Fibroblast of skin of left quadriceps (primary cell): Measurements from ENCODE around the gene ERH.

Experiments used
- DNase-seq, 2 experiments: peaks; one replicate each; pipeline ENCODE4 v3.0.0-alpha.2; 2013; ENCODE audit warnings: low read depth in 2 of 2

ERH gene

GRCh38 chr14:69356903-69357543, 41.1 kb downstream of the ERH start:
- DNase-seq: no peak

GRCh38 chr14:69355607-69356281, 42.4 kb downstream of the ERH start:
- DNase-seq: peak; percentile 11 to 15

- no peak for DNase-seq
Measured at GRCh38 chr14:69355154-69355597, 42.9 kb downstream of the ERH start.

DNA sequence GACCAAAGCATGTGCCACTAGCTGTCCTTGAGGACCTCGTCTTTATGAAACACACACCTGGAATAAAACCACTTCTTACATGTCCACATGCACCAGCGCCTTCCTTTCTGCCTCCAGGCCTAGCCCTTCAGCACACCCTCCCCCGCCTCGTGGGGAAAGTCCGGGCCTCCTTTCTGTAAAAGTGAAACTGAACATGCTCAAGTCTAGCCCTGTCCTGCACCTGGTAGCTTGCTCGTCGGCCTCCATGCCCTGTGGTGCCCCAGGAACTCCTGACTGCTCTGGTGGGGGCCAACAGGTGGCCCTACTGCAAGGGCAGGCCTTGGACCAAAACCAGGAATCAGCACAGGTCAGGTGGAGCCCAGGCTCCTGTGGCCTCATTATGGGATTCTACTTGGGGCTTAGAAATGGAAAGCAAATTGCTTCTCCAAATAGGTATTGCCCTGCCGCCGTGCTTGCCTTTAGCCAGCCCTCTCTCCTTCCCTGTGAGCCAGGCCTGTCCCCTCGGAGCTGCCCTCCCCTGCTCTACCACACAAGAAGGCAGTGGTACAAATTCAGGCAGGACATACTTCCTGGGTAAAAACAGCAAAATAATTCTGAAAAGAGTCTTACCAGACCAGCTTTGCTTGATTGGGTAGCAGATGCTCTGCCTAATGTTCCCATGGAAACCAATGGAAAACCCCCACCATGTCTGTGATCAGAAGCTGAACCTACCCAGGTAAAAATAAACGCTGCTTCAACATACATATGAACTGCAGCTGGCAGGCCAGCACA, 43.5 kb downstream of the ERH start:
- DNase-seq: no peak

DNA sequence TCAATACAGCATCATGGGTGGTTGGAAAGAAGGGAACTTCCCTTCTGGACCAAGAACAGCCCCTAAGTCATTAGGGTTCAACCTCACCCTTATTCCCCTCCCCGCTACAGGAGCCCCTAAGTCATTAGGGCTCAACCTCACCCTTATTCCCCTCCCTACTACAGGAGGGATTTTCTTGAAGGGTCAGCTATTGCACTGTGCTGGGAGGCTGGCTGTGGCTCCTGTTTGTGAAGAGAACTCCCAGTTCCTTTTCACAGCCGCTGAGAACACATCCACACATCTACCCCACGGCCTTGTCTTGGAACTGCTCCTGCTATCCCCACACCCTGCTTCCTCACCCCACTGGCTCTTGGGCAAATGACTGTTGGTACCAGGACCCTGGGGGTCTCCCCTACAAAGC, 44.9 kb downstream of the ERH start:
- no peak for DNase-seq

DNA sequence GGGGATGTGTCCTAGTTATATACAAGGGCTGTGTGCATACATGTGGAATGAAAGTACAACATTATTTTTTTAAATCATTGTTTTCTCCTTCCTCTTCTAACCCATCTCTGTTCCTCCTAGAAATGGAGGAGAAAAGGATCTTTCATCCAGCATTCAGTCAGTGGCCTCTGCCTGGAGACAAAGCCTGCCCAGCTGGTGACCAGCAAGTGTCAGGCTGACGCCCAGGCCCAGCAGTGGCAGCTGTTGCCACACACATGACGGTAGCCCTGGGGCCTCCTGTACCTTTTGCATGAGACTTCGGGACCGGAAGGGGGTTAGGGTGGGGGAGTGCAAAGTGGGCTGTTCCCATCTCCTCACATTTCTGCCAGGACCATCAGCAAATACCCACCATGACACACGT, 46.2 kb downstream of the ERH start:
- no peak for DNase-seq

- no peak for DNase-seq
Measured at GRCh38 chr14:69351385-69351784, 46.7 kb downstream of the ERH start.

DNA sequence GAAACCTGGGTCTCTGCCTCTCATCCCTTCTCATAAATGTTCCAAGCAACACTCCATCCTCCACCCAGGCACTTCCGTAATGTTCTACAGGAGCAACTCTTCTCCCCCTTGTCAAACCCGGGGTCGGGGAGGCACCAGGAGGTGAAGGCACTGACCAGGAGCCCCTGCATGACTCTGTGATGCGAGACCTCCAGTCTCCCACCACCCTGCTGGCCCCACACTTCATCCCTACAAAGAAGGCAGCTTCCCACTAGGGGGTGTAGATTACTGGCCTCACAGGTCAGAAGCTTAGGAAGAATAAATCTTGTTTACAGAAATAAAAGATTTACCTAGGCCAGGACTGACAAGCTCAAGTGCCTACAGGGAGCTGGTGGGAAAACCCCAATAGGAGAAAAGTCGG, 47.2 kb downstream of the ERH start:
- no peak for DNase-seq

- DNase-seq: no peak
Measured at GRCh38 chr14:69349091-69349777, 48.9 kb downstream of the ERH start.

DNA sequence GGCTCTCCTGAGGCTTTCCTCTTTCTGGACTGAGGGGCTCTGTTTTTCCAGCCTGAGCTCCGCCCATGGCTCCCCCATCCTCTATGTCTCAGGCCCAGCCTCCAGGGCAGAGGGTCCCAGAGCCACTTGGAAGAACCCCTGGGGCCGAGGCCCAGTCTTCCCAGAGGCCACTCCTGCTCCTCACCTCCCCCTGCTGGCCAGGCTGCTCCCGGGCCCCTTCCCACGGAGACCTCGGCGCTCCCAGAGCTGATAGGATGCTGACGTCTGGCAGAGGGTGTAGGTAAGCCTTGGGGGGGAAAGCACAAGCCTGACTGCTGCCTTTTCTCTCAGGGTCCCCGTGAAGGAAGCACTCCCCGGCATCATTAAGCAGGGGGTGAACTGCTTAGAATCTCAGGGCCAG, 51.4 kb downstream of the ERH start:
- no peak for DNase-seq

GRCh38 chr14:69345402-69345801, 52.7 kb downstream of the ERH start:
- DNase-seq: no peak

DNA sequence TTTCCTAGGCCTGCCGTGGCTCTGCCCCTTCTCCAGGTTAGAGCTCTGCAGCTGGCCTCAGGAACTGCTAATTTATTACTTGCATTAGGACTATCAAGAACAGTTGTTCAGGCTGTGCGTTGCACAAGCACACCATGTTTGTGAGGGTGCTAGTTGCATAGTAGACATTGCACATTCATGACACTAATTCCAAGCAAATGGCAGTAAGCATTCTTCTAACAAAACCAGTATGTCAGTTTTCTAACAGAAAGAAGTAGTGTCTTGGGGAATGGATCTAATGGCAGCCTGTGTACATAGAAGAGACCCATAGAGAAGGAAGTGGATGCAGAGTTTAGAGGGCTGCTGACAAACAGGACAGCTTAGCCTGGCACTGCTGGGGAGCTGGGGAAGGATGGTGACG, 53.9 kb downstream of the ERH start:
- DNase-seq: no peak

GRCh38 chr14:69342928-69343525, 55.1 kb downstream of the ERH start:
- no peak for DNase-seq

GRCh38 chr14:69339426-69339825, 58.7 kb downstream of the ERH start:
- DNase-seq: no peak

DNA sequence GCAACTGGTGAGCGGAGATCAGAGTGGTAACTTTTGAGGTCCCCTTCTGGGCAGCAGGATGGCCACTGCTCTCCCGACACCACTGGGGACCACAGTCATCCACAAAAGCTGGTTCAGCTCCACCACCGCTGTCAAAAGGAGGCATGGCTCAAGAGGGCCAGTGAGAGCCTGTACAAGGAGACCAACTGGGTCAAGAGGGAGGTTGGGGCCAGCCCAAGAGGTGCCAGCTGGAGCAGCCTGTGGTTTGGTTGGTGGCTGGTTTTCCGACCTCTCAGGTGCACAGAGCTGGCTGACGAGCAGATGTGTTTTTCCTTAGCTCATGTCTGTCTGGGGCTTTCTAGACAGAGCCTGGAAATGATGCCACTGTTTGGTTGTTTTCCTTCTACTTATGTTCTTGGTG, 60.1 kb downstream of the ERH start:
- DNase-seq: no peak

GRCh38 chr14:69335371-69335771, 62.7 kb downstream of the ERH start:
- DNase-seq: no peak

DNA sequence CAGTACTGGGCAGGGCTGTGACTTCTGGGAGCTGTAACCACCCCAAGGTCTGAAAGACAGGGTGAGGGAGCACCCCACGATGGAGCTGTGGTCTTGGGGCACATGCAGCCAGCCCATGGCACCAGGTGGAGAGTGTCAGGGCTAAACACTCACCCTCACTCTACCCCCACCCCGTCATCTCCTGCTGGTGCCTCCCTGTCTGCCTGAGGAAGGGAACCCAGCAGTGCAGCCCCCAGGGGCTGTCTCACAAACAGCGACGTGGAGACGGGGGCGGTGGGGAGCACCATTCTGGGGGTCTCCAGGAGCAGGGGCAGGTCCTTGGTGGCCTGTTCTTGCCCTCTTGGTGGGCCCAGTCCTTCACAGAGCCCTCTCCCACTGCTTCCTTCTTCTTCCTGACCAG, 63.5 kb downstream of the ERH start:
- no peak for DNase-seq

- DNase-seq: no peak
Measured at GRCh38 chr14:69333791-69334337, 64.2 kb downstream of the ERH start.

GRCh38 chr14:69332782-69333395, 65.2 kb downstream of the ERH start:
- no peak for DNase-seq

DNA sequence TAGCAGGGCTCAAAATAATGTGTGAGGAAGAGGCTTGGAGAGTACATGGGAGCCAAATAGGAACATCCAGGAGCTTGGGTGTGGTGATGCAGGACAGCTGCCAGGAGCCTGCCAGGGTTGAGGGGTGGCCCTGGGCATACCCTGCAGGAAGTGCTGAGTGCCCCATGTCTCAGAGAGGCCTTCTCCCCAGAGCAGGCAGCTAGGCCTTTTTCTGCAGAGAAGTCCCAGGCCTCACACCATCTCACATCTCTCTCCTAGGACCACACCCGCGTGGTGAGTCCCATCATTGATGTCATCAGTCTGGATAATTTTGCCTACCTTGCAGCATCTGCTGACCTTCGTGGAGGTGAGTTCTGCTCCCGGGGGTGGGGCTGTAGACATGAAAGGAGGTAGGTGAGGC, 66.9 kb downstream of the ERH start:
- no peak for DNase-seq
